Measurements from ENCODE around the gene GTF2A1L. TPM values are rescaled to one million over a fixed set of nuclear protein-coding genes. Genes with fewer than 3 reads are reported as not detected.

Gene GTF2A1L
- total RNA-seq, 1 donor from 2014 or later, result 3.7 TPM

DNA sequence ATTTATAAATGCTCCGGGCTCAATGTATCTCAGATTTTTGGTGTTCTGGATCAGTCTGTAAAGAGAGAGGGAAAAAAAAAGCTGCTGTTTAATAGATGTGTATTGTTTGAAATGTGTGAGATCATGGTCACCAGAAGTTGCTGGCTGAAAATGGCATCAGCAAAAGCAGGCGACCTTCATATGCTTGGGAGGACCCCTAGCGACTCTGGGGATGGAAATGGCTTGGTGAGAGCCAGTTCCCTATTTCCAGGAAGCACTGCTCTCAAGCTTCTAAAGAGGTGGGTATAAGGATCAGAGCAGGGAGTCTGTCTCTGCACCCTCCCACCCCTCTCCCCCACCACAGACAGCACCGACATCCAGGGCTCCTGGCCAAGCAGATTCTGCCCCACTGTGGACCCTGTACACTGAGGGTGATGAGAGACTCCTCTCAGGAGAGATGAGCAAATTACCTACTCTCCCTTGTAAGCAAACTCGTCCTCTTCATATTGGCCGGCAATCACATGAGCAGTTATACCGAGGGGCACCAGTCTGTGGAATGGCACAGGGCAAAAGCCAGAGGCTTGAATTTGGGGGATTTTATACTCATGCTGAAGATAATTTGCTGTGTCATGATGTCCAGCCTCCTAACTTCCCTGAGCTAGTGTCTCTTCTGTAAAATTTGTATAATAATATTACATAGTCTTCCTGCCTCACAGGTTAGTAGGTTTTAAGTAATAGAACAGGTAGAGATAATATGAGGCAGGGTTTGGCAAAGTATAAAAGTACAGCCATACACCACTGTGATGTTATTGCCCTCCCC, 108.2 kb downstream of the GTF2A1L start:
- Histone ChIP-seq H3K79me2 (ENCODE audit: low read depth) (no peaks in the 10 kb centered on the region), H3K36me3 (no peaks in the 10 kb centered on the region), H4K20me1 (ENCODE audit: low read depth) (no peaks in the 10 kb centered on the region), H3K4me3 (no peak overlapping the region), H2AFZ (replicated peaks) (no peak overlapping the region), H3K27ac (no peak overlapping the region), H3K4me1 (peaks cover 20% of the 10 kb centered on the region), H3F3A (ENCODE audit: low read depth) (no peaks in the 10 kb centered on the region), H3K4me2 (no peak overlapping the region), H3K9ac (no peak overlapping the region), H3K9me3 (ENCODE audit: low read depth) (no peaks in the 10 kb centered on the region), H3K27me3 (no peaks in the 10 kb centered on the region)
- Mint-ChIP-seq H3K9me3 (peaks cover 3% of the 10 kb centered on the region), H3K27me3 (ENCODE audit: insufficient read depth, low read depth) (no peaks in the 10 kb centered on the region), H3K36me3 (peaks cover 3% of the 10 kb centered on the region), H3K27ac (no peak overlapping the region), H3K4me1 (peaks cover 29% of the 10 kb centered on the region), H3K4me3 (no peak overlapping the region)
- no peak for DNase-seq (ENCODE audit: low spot score)
- TF ChIP-seq EZH2phosphoT487 (IDR thresholded peaks at IDR 0.05) (no peak), EZH2 (IDR thresholded peaks at IDR 0.05) (no peak), CTCF (IDR thresholded peaks at IDR 0.05) (peak; percentile 24)

- H3K27me3 ChIP-seq, result no peaks in the 10 kb centered on the region
- no peaks in the 10 kb centered on the region for H3K9me3 ChIP-seq (ENCODE audit: low read depth)
- no peaks in the 10 kb centered on the region for H4K20me1 ChIP-seq (ENCODE audit: low read depth)
- H3K27me3 Mint-ChIP-seq (ENCODE audit: insufficient read depth, low read depth), result no peaks in the 10 kb centered on the region
- no peak overlapping the region for H3K4me3 ChIP-seq
- H3K79me2 ChIP-seq (ENCODE audit: low read depth), result no peaks in the 10 kb centered on the region
- no peaks in the 10 kb centered on the region for H3K36me3 Mint-ChIP-seq
- H3K4me3 Mint-ChIP-seq, result no peak overlapping the region
- no peak overlapping the region for H3K27ac ChIP-seq
- peaks cover 20% of the 10 kb centered on the region for H3K4me1 ChIP-seq
- peaks cover 21% of the 10 kb centered on the region for H3K4me1 Mint-ChIP-seq
- no peak overlapping the region for H3K27ac Mint-ChIP-seq
- H3K9ac ChIP-seq, result no peak overlapping the region
- H3K9me3 Mint-ChIP-seq, result no peaks in the 10 kb centered on the region
- no peaks in the 10 kb centered on the region for H3K36me3 ChIP-seq
- peak; percentile 37 for TF ChIP-seq CTCF (IDR thresholded peaks at IDR 0.05)
- no peak for TF ChIP-seq EZH2 (IDR thresholded peaks at IDR 0.05)
- no peak overlapping the region for H3K4me2 ChIP-seq
- H3F3A ChIP-seq (ENCODE audit: low read depth), result no peaks in the 10 kb centered on the region
- no peak for DNase-seq (ENCODE audit: low spot score)
- no peak overlapping the region for H2AFZ ChIP-seq (replicated peaks)
These were observed 109.9 kb downstream of the GTF2A1L start for GRCh38 chr2:48727560-48727959.

DNA sequence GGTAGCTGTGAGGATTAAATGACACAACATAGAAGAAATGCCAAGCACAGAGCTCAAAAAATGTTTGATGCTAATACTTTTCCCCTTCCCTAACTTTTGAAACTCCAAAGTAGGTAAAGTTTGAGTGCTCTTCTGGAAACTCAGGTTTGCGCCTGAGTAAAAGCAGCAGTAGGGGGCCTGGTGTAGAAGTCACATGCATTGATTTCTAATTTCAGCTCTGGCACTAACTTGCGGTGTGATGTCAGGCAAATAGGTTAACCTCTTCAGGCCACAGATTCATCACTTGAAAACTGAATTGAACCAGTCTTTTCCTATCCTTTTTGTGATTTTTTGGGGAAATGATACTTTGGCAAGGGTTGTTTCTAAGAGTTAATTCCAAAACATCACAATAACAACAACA, 110.6 kb downstream of the GTF2A1L start:
- Histone ChIP-seq H3K36me3 (no peaks in the 10 kb centered on the region), H3K4me2 (no peak overlapping the region), H3K9me3 (ENCODE audit: low read depth) (no peaks in the 10 kb centered on the region), H3K27ac (no peak overlapping the region), H3K4me1 (peaks cover 28% of the 10 kb centered on the region), H3F3A (ENCODE audit: low read depth) (no peaks in the 10 kb centered on the region), H3K27me3 (no peaks in the 10 kb centered on the region), H3K9ac (no peak overlapping the region), H2AFZ (replicated peaks) (no peak overlapping the region), H3K4me3 (no peak overlapping the region), H4K20me1 (ENCODE audit: low read depth) (no peaks in the 10 kb centered on the region), H3K79me2 (ENCODE audit: low read depth) (no peaks in the 10 kb centered on the region)
- TF ChIP-seq CTCF (IDR thresholded peaks at IDR 0.05) (no peak), EZH2phosphoT487 (IDR thresholded peaks at IDR 0.05) (no peak), EZH2 (IDR thresholded peaks at IDR 0.05) (no peak)
- no peak for DNase-seq (ENCODE audit: low spot score)
- Mint-ChIP-seq H3K4me3 (no peak overlapping the region), H3K27ac (peak overlapping the region; percentile 64), H3K36me3 (no peaks in the 10 kb centered on the region), H3K9me3 (no peaks in the 10 kb centered on the region), H3K27me3 (ENCODE audit: insufficient read depth, low read depth) (no peaks in the 10 kb centered on the region), H3K4me1 (peaks cover 22% of the 10 kb centered on the region)
